Astrocyte of the spinal cord (primary cell): Measurements from ENCODE around the gene CARD14.
"Not testable (repeated sequence)": the region's sequence is repeated elsewhere in the genome, so short reads cannot be mapped to it uniquely, and the experiment has no call there.

Source experiments
- DNase-seq: peaks from one replicate; pipeline ENCODE4 v3.0.0; 2011; ENCODE audit warnings: low read depth, low spot score
- H3K4me3 ChIP-seq: 2 replicates; pipeline ENCODE4 v1.5.1; 2011; ENCODE audit warnings: low read depth, mild to moderate bottlenecking, low read length, moderate library complexity
- CTCF ChIP-seq: IDR thresholded peaks from 2 replicates; pipeline ENCODE4 v1.5.1; 2012; ENCODE audit warnings: low read depth, mild to moderate bottlenecking, low read length, inconsistent platforms
- in situ Hi-C: cut with HindIII; loops from 2 replicates; pipeline ENCODE4 v1.10.0; 2017; ENCODE audit warnings: low sequenced_read_pairs

Gene CARD14

DNA sequence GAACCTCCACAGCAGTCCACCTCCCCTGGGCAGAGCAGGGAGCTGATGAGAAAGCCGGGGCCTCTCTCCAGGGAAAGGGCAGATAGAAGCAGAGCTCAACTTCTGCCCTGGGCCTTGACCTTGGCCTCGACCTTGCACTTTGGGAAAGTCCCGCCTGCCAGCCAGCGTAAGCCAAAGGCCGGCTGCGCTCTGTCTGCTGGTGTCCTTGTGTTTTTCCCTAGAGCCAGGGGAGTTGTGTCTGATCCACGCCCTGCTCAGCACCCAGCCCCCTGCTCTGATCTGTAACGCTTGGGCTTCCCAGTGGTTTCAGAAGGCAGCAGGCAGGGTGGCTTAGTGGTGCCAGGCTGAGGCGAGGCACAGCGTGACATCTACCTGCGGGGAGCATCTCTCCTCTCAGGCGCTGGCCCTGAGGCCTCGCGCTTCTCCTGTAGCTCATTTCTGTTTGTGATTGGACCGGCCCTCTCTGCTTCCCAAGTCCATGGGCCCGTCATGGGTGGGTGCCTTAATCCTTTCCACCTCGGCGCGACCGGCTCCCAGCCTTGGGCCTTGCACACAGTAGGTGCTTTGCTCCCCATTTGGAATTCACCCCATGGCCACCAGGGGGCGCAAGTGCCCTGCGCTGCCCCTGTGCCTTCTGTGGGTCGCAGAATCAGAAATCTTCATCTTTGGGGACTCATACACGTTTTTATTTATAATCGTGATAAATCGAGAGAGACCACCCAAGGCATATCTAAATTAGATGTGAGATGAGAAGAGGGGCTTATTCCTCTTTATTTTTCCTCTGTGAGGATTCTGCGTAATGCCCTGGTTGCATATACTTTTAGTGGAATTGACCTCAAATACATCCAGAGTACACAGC, 26.1 kb downstream of the CARD14 start:
- DNase-seq = peak; percentile 5
- peak; percentile 90 for TF ChIP-seq CTCF
- no peak overlapping the region for H3K4me3 ChIP-seq
- in situ Hi-C loops = no loop called here

- DNase-seq = no peak
- TF ChIP-seq CTCF = no peak
- in situ Hi-C loops = no loop called here
Observed at GRCh38 chr17:80196652-80197051, 26.8 kb downstream of the CARD14 start.

DNA sequence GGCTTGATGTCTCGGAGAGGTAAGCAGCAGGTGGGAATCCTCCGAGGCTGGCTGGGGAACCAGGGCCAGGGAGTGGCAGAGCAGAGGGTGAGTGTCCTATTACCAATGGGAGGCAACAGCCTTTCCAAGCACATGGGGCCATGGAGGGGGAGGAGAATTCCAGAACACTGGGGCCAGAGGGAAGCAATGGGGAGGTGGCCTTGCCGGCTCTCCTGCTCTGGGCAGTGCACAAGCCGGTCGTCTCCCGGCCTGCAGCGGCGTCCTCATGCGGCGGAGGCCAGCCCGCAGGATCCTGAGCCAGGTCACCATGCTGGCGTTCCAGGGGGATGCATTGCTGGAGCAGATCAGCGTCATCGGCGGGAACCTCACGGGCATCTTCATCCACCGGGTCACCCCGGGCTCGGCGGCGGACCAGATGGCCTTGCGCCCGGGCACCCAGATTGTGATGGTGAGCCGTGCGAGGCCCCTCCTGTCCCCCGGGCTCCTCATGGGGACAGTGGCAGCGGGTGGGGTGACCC, 28.4 kb downstream of the CARD14 start:
- in situ Hi-C loops = no loop called here
- H3K4me3 ChIP-seq = no peak overlapping the region
- TF ChIP-seq CTCF = no peak
- no peak for DNase-seq

More at GRCh38 chr17:80196652-80197051, 26.8 kb downstream of the CARD14 start:
- no peak overlapping the region for H3K4me3 ChIP-seq

- in situ Hi-C loops, DNase-seq, H3K4me3 ChIP-seq: not testable (repeated sequence)
Observed at GRCh38 chr17:80199295-80199694, 29.5 kb downstream of the CARD14 start.

- no peak for TF ChIP-seq CTCF
- in situ Hi-C loops = no loop called here
- DNase-seq = no peak
- H3K4me3 ChIP-seq = no peak overlapping the region
Observed at GRCh38 chr17:80201446-80201845, 31.6 kb downstream of the CARD14 start.

- DNase-seq = no peak
- no peak for TF ChIP-seq CTCF
- no peak overlapping the region for H3K4me3 ChIP-seq
- in situ Hi-C loops = no loop called here
Observed at GRCh38 chr17:80202197-80202596, 32.4 kb downstream of the CARD14 start.

GRCh38 chr17:80203471-80203963, 33.7 kb downstream of the CARD14 start:
- no peak for TF ChIP-seq CTCF
- in situ Hi-C loops = no loop called here
- H3K4me3 ChIP-seq = no peak overlapping the region
- DNase-seq = no peak
